Tongue (tissue), 2 donors: Measurements from ENCODE around the gene RCVRN. TPM values are rescaled to one million over a fixed set of nuclear protein-coding genes. Genes with fewer than 3 reads are reported as not detected.

Source experiments
- DNase-seq: peaks from one replicate; pipeline ENCODE4 v3.0.0-alpha.2; 2015
- total RNA-seq: library from RNA; depleted of rRNA; stranded (reverse); fragments of >200 nt; gene quantifications from one replicate; pipeline ENCODE4 v1.2.3, GENCODE V29; 2014

Gene RCVRN
- not detected for total RNA-seq

DNA sequence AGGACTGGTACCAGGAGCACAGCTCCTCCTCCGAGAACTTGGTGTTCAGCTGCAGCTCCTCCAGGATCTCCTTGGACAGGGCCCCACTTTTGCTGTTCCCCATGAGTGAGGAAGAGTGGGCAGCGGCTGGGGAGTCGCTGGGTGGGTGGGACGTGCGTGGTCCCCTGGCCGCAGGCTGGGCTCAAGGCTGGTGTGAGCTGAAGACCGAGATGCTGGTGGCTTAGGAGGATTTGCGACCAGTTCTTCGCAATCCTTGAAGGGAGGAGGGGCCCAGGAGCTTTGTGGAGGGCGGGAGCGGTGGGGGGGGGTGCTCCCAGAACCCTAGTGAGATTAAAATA, at the start of gene RCVRN:
TSS of gene RCVRN (minus strand) at position 194 of the 338 bp plus-strand sequence. CDS start at position 103, 91 bp downstream.
- no peak for DNase-seq

- DNase-seq: no peak
Measured at GRCh38 chr17:9953492-9953891, 48.4 kb upstream of the RCVRN start.

- no peak for DNase-seq
Measured at GRCh38 chr17:9951803-9952202, 46.7 kb upstream of the RCVRN start.

- DNase-seq: no peak
Measured at GRCh38 chr17:9948928-9949327, 43.9 kb upstream of the RCVRN start.

DNA sequence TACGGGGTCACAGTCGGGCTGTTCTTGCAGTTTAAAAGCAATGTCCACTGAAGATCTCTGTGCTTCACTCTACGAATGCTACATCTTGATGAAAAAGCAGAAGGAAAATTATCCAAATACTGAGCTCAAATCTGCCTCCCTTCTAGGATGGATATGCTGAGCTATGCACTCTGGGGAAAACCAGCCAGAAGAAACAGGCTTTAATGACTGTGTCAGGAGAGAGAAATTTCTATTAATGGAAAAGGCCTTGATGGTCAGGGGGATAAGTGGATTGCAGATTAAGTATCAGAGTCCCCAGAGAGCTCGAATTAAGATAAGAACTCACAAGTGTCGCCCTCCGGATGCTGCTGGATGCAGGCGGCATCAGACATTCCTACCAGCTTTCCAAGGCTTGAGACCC, 39.6 kb upstream of the RCVRN start:
- DNase-seq: no peak

DNA sequence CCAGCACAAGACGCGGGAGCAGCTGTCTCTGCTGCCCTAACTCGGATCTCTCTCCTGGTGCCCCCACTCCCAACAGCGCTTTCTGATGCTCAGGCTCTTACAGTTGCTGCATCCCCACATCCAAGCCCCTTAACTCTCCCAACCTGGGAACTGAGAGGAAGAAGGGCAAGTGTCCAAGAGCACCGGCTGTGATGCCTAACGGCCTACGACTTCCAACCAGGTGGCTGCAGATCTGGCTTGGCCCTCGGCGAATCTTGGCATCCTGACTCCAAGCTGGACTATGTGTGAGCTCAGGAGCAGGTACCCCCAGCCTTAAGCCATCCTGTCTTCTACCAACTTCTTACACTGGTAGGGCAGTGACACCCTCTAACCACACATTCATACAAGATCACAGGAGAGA, 38.3 kb upstream of the RCVRN start:
- no peak for DNase-seq

DNA sequence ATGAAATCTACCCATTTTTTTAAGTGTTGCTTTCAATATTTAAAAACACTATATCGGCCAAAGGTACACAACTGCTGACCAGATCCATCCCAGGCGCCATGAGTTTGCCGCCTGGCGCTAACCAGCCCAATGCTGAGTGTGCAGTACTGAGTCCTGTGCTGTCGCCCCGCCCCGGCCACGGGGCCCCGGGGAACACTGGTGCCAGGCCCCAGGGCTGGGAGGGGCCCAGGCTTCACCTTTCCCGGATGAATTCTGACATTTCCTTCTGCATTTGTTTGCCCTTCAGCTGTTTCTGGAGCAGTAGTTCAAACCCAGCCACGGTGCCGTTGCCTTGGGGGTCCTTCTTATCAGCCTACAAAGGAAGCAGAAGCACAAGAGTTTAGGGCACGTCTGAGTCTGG, 37.8 kb upstream of the RCVRN start:
- no peak for DNase-seq

DNA sequence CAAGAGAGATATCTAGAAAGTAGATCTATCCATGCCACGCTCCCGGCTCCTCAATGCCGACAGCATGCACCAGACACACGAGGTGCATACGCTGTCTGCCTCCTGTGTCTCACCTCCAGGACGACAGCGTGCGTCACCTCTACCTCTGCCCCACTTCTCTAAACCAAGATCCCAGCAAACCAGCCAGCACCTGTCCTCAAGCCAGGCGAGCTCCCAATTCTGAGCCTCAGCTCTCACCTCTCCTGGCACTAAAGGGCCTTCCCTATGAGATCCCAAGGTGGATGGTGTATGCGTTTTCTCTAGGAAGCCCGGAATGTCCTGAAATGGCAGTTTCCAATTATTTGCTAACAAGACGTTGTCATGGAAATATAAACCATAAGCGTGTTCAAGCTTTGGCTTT, 36.2 kb upstream of the RCVRN start:
- DNase-seq: no peak

GRCh38 chr17:9940841-9941240, 35.8 kb upstream of the RCVRN start:
- peak; percentile 66 for DNase-seq

DNA sequence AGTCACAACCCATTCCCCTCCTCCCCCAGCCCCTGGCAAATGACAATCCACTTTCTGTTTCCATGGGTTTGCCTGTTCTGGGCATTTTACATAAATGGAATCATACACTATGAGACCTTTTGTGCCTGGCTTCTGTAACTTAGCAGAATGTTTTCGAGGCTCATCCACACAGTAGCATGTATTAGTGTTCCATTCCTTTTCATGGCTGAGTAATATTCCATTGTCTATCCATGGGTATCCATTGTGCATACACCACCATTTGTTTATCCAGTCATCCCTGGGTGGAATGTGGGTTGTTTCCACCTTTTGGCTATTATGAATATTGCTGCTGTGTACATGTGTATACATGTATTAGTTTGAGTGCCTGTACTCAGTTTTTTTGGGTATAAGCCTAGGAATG, 33.7 kb upstream of the RCVRN start:
- DNase-seq: no peak

DNA sequence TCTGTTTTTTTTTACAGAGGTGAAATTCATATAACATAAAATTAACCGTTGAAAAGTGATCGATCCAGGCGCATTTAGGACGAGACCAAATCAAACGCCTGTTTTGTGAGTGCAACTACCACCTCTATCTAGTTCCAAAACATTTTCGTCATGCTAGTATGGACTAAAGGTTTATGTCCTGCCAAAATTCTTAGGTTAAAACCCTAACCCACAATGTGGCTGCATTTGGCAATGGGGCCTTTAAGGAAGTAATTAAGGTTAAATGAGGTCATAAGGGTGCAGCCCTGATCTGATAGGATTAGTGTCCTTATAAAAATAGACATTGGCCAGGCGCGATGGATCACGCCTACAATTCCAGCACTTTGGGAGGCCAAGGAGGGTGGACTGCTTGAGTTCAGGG, 32.8 kb upstream of the RCVRN start:
- no peak for DNase-seq

- peak; percentile 80 for DNase-seq
Measured at GRCh38 chr17:9937241-9937761, 32.2 kb upstream of the RCVRN start.

DNA sequence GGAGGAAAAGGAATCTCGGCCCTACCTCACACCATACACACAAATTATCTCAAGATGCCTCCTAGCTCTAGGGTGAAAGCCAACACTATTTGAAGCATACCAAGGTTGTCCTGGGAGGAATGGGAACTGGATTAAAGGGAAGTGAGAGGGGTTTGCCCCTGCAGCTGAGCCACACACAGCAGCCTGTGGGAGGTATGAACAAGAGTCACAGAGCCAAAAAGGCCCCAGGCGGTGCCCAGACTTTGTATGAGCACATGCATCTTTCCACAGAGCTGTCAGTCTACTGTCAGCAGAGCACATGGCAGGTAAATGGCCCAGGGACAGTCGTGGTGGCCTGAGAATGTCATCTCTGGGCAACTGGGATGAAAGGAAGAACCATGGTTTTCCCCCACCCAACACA, 31.0 kb upstream of the RCVRN start:
- DNase-seq: no peak

DNA sequence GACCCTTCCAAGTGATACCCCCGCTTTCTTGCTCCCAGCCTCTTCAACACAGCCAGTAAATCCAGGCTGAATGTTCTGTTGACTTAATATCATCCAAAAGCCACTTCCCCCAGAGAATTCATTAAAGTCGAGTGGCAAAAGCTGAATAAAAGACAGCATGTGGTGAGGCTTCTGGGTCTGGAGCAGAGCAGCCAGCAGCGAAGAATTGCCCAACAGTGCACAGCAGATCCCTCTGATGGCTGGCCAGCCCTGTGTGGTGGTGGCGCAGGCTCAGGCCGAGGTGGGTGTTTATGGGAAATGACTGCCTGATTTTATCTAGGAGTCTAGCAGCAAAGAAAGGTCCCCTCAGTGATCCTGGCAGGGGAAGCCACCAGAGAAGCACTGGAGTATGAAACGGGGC, 30.3 kb upstream of the RCVRN start:
- DNase-seq: no peak

GRCh38 chr17:9934331-9934730, 29.3 kb upstream of the RCVRN start:
- no peak for DNase-seq

GRCh38 chr17:9932491-9932890, 27.4 kb upstream of the RCVRN start:
- no peak for DNase-seq

DNA sequence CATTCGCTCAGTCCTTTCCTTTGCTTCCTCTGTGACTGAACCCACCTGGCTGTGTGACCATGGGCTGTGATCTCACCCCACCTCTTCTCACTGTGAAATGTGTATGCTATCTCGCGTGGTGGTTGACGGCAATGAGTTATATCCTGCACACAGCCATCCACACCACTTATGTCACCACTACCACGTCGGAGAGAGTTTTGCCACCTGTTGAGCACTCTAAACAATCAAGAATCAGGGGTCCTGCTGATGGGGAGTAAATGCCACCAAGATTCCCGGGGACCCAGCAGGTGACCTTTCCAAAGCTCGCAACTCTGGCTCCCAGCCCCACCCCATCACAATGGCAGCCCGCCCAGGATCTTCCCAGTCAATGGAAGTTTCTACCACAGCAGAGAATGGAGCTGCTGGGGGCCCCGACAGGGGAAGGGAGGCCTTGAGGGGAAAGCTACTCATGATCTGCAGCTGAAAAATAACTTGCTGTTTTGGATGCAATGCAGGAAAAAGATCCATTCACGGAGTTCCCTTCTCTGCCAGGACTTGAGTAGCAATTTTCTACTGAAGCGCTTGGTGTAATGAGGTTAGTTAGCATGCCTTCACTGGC, 26.2 kb upstream of the RCVRN start:
- DNase-seq: peak; percentile 43

DNA sequence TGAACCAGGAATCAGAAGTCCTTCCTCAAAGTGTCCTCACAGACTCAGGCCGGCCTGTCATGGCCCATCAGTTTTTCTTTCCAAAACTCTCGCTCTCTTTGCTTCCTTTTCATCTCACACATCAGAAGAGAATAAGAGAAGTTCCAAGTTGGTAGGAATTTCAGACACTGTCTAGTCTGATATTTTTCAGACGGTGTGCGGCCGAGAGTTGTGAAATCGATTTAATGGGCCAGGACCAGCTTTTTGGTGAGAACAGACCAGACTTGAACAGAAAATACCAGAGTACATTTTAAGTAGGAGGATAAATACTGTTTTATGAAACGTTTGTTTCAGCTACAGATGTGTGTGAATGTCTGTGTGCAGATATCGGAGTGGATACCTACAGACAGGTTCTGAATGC, 24.8 kb upstream of the RCVRN start:
- no peak for DNase-seq

DNA sequence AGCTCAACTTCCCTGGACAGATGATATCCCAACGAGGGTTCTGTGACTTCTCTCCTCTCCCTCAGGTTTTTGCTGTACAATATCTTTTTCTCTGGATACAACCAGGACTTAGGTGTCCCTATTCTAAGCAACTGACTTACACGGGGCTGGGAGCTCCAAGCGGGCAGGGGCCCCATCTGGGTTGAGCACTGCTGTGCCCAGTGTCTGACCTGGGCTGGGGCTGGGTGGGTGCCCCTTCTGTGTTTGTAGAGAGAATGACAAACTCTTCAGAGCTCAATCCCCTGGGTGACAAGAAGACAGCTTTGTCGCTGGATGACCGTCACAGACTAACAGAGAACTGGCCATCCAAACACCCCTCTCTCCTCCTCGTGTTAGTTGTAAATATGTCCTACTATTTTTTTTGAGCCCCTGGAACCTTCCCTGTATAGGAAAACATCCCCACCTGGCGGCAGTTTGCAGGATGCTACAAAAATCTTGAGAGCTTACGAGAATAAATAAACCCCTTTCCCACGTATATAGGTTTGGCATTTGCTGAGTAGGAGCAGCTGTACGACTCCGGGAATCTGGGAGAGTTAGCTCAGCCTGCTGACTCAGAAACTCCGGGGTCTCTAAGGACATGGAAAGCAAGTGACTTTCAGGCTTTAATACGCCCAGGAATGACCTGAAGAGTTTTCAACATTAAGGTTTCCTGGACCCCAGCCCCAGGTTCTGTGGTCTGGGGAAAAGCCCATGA, 23.7 kb upstream of the RCVRN start:
- peak; percentile 94 for DNase-seq

DNA sequence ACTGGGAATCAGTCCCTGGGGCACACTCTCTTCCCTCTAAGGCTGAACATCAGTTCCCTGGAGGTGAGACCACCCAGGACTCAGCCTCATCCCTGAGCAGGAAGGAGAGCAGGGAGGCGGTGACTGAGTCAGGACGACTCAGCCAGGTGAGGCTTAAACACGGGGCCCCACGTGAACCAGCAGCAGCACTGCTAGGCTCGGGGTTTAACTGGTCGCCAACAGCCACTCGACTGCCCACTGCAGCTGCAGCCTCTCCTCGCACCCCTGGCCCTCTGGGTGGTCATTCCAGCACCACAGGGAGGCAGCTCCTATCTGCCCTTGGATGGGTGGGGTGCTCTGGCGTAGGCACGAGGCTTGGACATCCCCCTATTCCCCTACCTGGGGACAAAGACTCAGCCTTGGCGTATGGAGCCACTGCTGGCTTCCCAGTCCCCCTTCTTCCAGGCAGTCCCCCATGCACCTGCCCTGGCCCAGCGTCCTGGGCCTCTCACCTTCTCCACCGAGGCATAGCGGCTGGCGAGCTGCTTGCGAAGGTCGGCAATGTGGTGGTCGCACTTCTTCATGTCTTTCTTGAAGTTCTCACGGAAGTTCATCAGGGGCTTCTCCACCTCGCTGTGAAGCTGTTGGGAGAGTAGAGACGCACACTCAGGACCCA, 21.2 kb upstream of the RCVRN start:
- DNase-seq: no peak

- DNase-seq: no peak
Measured at GRCh38 chr17:9925457-9925856, 20.4 kb upstream of the RCVRN start.

DNA sequence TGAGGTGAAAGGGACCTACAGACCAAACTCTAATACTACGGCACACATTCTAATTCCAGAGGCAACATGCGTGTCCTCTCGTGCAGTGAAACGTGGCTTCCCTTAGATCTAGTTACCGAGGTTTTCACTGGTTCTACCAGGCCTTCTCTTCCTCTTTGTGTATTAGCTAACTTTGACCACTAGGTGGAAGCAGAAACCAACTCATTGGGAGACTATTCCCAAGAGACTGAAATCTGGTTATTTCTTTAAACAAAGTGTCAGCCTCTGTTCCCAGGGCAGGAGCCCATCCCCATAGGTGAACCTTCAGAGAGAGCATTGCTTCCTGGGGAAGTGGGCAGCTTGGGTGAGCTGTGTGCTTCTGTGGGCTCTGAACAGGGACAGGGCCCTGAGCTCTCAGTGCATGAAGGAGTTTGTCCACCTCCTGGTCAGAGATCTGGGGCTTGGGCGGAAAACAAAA, 19.7 kb upstream of the RCVRN start:
- DNase-seq: peak; percentile 91

DNA sequence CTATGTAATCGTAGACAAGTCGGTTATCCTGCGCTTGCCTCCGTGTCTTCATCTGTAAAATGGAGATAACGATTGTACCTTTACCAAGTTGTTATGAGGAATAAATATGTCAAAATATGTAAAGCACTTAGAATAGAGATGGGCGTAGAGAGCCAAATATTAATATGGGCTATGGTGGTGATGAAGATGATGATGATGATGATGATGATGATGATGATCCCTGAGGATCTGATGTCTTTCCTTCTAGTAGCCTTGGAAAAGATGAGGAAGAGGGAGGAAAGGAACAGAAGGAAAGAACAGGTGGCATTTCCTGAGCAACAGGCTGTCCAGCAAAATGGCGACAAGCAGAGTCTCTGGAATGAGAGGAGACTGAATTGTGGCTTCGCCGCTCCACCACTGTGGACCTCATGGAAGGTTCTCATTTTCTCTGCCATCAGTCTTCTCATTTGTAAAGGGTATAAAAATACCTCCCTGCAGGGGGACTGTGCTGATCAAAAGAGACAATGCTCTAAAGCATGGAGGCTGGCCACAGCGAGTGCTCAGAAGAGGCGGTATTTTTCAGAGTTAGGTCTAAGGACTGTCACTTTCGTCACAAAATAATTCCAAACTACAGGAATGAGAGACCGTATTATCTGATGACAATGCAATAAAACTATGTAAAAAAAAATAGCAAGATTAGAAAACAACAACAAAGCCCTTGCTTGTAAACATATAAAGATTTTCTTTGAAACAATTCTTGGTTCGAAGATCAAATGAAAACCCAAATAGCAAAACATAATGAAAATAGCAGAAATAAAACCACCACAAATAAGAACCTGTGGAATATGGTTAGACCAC, 17.2 kb upstream of the RCVRN start:
- no peak for DNase-seq
